ENCODE measurements around the gene KRT80. TPM values are rescaled to one million over a fixed set of nuclear protein-coding genes. Genes with fewer than 3 reads are reported as not detected.

Gene KRT80
- total and polyA plus RNA-seq, 2 experiments from 2014 or later, result not detected

- no peak for TF ChIP-seq ZNF462 (CRISPR knock-in tag; IDR thresholded peaks at IDR 0.05)
- no peak for TF ChIP-seq NANOG (IDR thresholded peaks at IDR 0.05; ENCODE audit: borderline replicate concordance)
- TF ChIP-seq STAT1 (IDR thresholded peaks at IDR 0.05; ENCODE audit: unreplicated experiment), result no peak
- TF ChIP-seq POLR2AphosphoS5 (IDR thresholded peaks at IDR 0.05; ENCODE audit: low read depth), result no peak
- no peak for TF ChIP-seq ZNF114 (CRISPR knock-in tag; IDR thresholded peaks at IDR 0.05)
- no peak for TF ChIP-seq CREB1 (CRISPR knock-in tag; IDR thresholded peaks at IDR 0.05; ENCODE audit: low read depth)
- no peak for TF ChIP-seq ETS1 (IDR thresholded peaks at IDR 0.05)
- no peak for TF ChIP-seq ZNF331 (CRISPR knock-in tag; IDR thresholded peaks at IDR 0.05; ENCODE audit: low read depth)
These were observed 2.2 kb upstream of the KRT80 start (continued) for GRCh38 chr12:52193991-52194390.

GRCh38 chr12:52193532-52193931, 1.7 kb upstream of the KRT80 start:
- TF ChIP-seq REST (IDR thresholded peaks at IDR 0.05; ENCODE audit: unreplicated experiment) (no peak), POLR2AphosphoS5 (IDR thresholded peaks at IDR 0.05; ENCODE audit: low read depth) (no peak), EZH2phosphoT487 (IDR thresholded peaks at IDR 0.05; ENCODE audit: unreplicated experiment) (no peak), ZNF114 (CRISPR knock-in tag; IDR thresholded peaks at IDR 0.05) (no peak), ETS1 (IDR thresholded peaks at IDR 0.05) (no peak), ZNF331 (CRISPR knock-in tag; IDR thresholded peaks at IDR 0.05; ENCODE audit: low read depth) (no peak)
- no peak for DNase-seq (ENCODE audit: low spot score)
- H3K9me3 Mint-ChIP-seq, result no peaks in the 10 kb centered on the region
- H3K27me3 Mint-ChIP-seq (ENCODE audit: insufficient read depth, low read depth, poor library complexity), result peaks cover 4% of the 10 kb centered on the region
- no peak overlapping the region for H3K4me2 ChIP-seq
- H3K4me1 ChIP-seq (ENCODE audit: insufficient read depth), result no peaks in the 10 kb centered on the region
- H3F3A ChIP-seq (replicated peaks; ENCODE audit: low read depth), result no peaks in the 10 kb centered on the region
- peaks cover 11% of the 10 kb centered on the region for H3K4me1 Mint-ChIP-seq
- no peak for ATAC-seq
- H3K36me3 Mint-ChIP-seq (ENCODE audit: low read depth), result no peaks in the 10 kb centered on the region
- no peaks in the 10 kb centered on the region for H4K20me1 ChIP-seq (replicated peaks; ENCODE audit: insufficient read depth)
- H3K79me2 ChIP-seq (replicated peaks; ENCODE audit: insufficient read depth), result no peaks in the 10 kb centered on the region
- H3K27me3 ChIP-seq (ENCODE audit: insufficient read depth), result no peaks in the 10 kb centered on the region
- H3K4me3 Mint-ChIP-seq, result no peak overlapping the region
- no peaks in the 10 kb centered on the region for H3K36me3 ChIP-seq (ENCODE audit: insufficient read depth)
- no peaks in the 10 kb centered on the region for H3K9me2 ChIP-seq (ENCODE audit: insufficient read depth)
- no peak overlapping the region for H2AFZ ChIP-seq
- no peak overlapping the region for H3K27ac Mint-ChIP-seq
- no peak overlapping the region for H3K27ac ChIP-seq (ENCODE audit: low read depth)
- no peak overlapping the region for H3K4me3 ChIP-seq

Measured in GM23338 (cell line).